Heart left ventricle (tissue), 13 donors: ENCODE results near the gene CHMP3.

Experiments used
- POLR2A ChIP-seq, 2 donors: fragments of 450-650 bp; IDR thresholded peaks; one replicate each; pipeline ENCODE4 v1.6.1; 2017; ENCODE audit warnings: antibody characterized with exemption in 2 of 2, mild to moderate bottlenecking in 2 of 2, moderate library complexity in 2 of 2
- TF ChIP-seq, protein P1 (sequence below), 12 donors: fragments of 200-600 bp; sonication (generic) in 4 of 12; IDR thresholded peaks; one replicate each; pipeline versions ENCODE4 v1.5.0 to v1.8.0; 2018 to 2022; ENCODE audit warnings: antibody characterized with exemption in 12 of 12, mild to moderate bottlenecking in 5 of 12
- donor health status: ischemic (EF 13 %, LVEDD 7.1; RV severe dilation, severe dysfunction).
- donor health status: DM: no; HTN: yes; CAD: no.
- donor health status: DM: no; HTN: no; CAD: no.
- donor health status: ischemic (EF 25% LVEDD 6.9; RV normal size, moderate dysfunction).
- donor health status: ischemic (EF 25% LVEDD 5.7; RV mildly dilated, moderate dysfunction).
- donor health status: ischemic (EF 35%, LVEDD 5.7; RV mildly dilated, moderate dysfunction).
- donor health status: nonischemic (EF 11% LVEDD 7.7; RV severe dilation, severe dysfunction).
- donor health status: DM: yes; HTN: yes; CAD: no.
- donor health status: PGD.
- donor health status: ischemic (EF 29% LVEDD 5.4; RV normal size, mild dysfunction).
- donor health status: nonischemic (EF 23%, LVEDD 6.1; RV moderate dilation, normal function).

DNA sequence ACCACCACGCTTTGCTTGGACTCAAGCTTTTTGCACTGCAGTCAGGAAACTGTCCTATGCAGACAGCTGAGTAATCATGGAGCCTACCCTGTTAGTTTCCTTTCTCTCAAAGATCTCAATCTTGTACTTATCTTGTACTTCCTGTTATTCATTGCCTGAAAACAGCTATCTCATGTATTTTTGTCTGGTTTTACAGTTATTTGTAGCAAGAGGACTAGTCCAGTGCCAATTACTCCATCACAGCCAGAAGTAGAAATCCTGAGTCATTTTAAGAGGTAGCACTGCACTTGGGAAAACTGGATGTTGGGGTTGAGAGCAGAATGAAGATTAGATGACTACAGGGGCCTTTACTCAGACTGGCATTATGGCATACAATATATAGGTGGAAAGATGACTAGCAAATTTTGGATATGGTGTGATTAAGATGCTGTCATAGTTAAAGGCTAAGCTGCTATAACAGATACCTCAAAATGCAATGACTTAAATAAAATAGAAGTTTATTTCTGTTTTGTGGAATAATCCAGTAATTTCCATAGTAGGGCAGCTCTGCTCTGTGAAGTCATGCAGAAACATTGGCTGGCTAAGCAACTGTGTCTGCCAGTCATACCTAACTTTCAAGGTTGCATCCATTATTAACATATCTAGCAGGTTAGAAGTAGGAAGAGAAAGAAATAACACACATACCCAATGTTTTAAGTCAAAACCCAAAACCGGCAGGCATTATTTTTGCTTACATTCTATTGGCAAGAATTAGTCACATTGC is 21.1 kb upstream of the CHMP3 start:
- TF ChIP-seq POLR2A (IDR thresholded peaks at IDR 0.05) = no peak
- TF ChIP-seq, protein P1, sequence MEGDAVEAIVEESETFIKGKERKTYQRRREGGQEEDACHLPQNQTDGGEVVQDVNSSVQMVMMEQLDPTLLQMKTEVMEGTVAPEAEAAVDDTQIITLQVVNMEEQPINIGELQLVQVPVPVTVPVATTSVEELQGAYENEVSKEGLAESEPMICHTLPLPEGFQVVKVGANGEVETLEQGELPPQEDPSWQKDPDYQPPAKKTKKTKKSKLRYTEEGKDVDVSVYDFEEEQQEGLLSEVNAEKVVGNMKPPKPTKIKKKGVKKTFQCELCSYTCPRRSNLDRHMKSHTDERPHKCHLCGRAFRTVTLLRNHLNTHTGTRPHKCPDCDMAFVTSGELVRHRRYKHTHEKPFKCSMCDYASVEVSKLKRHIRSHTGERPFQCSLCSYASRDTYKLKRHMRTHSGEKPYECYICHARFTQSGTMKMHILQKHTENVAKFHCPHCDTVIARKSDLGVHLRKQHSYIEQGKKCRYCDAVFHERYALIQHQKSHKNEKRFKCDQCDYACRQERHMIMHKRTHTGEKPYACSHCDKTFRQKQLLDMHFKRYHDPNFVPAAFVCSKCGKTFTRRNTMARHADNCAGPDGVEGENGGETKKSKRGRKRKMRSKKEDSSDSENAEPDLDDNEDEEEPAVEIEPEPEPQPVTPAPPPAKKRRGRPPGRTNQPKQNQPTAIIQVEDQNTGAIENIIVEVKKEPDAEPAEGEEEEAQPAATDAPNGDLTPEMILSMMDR (IDR thresholded peaks at IDR 0.05) = no peak
